ENCODE measurements around the gene TLR6.

- TF ChIP-seq CTCF (IDR thresholded peaks at IDR 0.05; ENCODE audit: insufficient read depth, low read length) (no peak), GABPA (IDR thresholded peaks at IDR 0.05; ENCODE audit: low read depth) (no peak), REST (IDR thresholded peaks at IDR 0.05; ENCODE audit: insufficient replicate concordance, low read depth) (no peak)
These were observed 32.9 kb downstream of the TLR6 start for GRCh38 chr4:38823766-38824165.

All from HL-60 (cell line).